Activated CD4-positive, alpha-beta memory T cell treated with anti-CD3 and anti-CD28 coated beads, Interleukin-2, amount 10 ng/mL, durations not matched to agents 7 days and 5 days (primary cell): ENCODE measurements around the gene RAB4B. TPM values are rescaled to one million over a fixed set of nuclear protein-coding genes. Genes with fewer than 3 reads are reported as not detected.
A peak's percentile ranks its signal among the peaks of the same experiment; 100 is the strongest.
"Not testable (repeated sequence)": the region's sequence is repeated elsewhere in the genome, so short reads cannot be mapped to it uniquely, and the experiment has no call there.

Experiments
- CTCF ChIA-PET: fragments of 350-600 bp; sonication (Branson Sonifier 250); formaldehyde crosslinking; loops from one replicate; lab custom pipeline; 2021; ENCODE audit warnings: antibody characterized with exemption, inconsistent platforms; lab: Charles Lee
- POLR2A ChIA-PET: fragments of 350-600 bp; sonication (Branson Sonifier 250); formaldehyde crosslinking; loops from one replicate; lab custom pipeline; 2021; ENCODE audit warnings: antibody characterized with exemption; lab: Charles Lee
- DNase-seq: peaks from one replicate; pipeline ENCODE4 v3.0.0-alpha.2; 2020
- H3K27ac Mint-ChIP-seq: one replicate; pipeline ENCODE4 v1.8.0; 2021; ENCODE audit warnings: mild to moderate bottlenecking, mixed read lengths
- H3K27me3 Mint-ChIP-seq: one replicate; pipeline ENCODE4 v1.8.0; 2021; ENCODE audit warnings: mixed read lengths
- H3K36me3 Mint-ChIP-seq: one replicate; pipeline ENCODE4 v1.8.0; 2021; ENCODE audit warnings: low read depth, mixed read lengths
- H3K4me1 Mint-ChIP-seq: one replicate; pipeline ENCODE4 v1.8.0; 2021; ENCODE audit warnings: mixed read lengths
- H3K4me3 Mint-ChIP-seq: one replicate; pipeline ENCODE4 v1.8.0; 2021; ENCODE audit warnings: mild to moderate bottlenecking, mixed read lengths
- H3K9me3 Mint-ChIP-seq: one replicate; pipeline ENCODE4 v1.8.0; 2021; ENCODE audit warnings: mixed read lengths
- total RNA-seq, 2 experiments: library from RNA; stranded (reverse); gene quantifications; one replicate each; pipeline ENCODE4 v1.2.3, GENCODE V29; 2021

The RAB4B gene
- total RNA-seq, 2 experiments from 2014 or later: 65.7 to 68.3 TPM

DNA sequence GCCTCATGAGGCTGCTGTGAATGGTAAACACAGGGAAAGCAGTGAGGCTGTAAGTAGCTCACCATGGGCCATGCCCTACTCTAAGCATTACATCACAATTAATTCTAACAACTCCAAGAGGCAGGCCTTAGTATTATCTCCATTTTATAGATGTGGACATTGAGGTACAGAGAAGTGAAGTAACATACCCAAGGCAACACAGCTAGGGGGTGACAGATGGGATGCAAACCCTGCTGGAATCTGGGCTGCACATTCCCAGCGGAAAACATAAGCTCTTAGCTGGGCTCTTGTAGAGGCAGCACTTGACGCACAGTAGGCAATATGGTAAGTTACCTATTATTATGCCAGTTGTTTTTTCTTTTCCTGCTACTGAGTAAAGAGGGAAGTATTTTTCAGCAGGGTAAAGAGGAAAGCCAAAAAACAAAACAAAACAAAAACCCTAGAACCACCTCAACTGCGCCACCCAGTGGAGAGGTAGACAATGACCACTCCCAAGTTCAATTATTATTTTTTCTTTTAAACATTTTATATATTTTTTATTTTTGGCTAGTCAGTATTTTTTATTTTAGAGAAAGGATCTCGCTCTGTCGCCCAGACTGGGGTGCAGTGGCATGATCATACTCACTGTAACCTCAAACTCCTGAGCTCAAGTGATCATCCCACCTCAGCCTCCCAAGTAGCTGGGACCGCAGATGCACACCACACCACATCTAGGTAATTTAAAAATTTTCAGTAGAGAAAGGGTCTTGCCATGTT lies 41.6 kb downstream of the RAB4B start:
- DNase-seq: peak; percentile 67
- H3K4me3 Mint-ChIP-seq, H3K36me3 Mint-ChIP-seq, H3K9me3 Mint-ChIP-seq, H3K27me3 Mint-ChIP-seq: not testable (repeated sequence)
- POLR2A ChIA-PET: interaction anchor here (0.9 to 2.9 kb wide), 5 partner anchors 12 to 157 kb away, joined by 3 to 15 read pairs (median 3); partner anchors contain the start of genes EGLN2 and RAB4B
- Mint-ChIP-seq H3K4me1 (peaks cover 28% of the 10 kb centered on the region), H3K27ac (peak overlapping the region; percentile 37)
- CTCF ChIA-PET: interaction anchor here (0.8 to 3.1 kb wide), 15 partner anchors 14 to 934 kb away, joined by 3 to 56 read pairs (median 4); partner anchors contain the start of genes ACTMAP, EGLN2 and SNRPA

DNA sequence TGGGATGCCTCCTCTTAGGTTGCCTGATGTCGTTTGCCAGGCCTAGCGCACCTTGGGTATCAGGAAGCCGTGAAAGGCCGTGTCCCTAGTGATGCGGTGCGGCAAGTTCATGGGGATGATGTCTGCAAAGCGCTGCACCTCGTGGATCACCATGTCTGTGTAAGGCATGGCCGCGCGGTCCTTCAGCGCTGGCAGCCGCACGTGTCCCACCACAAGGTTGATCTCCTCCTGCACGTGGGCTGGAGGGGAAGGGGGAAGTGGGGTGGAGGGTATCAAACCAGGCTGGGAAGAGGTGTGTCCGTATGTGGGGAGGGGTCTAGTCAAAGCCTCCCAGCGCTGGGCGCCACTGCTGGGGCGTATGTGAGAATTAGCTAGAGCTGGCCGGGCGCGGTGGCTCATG lies 44.1 kb downstream of the RAB4B start:
- ChIA-PET CTCF (no interaction called here), POLR2A (no interaction called here)
- H3K36me3 Mint-ChIP-seq: peaks cover 7% of the 10 kb centered on the region
- peak; percentile 12 for DNase-seq
- H3K4me1 Mint-ChIP-seq: peaks cover 43% of the 10 kb centered on the region
- H3K27ac Mint-ChIP-seq: no peak overlapping the region
- peaks cover 7% of the 10 kb centered on the region for H3K9me3 Mint-ChIP-seq
- no peak overlapping the region for H3K4me3 Mint-ChIP-seq
- no peaks in the 10 kb centered on the region for H3K27me3 Mint-ChIP-seq

DNA sequence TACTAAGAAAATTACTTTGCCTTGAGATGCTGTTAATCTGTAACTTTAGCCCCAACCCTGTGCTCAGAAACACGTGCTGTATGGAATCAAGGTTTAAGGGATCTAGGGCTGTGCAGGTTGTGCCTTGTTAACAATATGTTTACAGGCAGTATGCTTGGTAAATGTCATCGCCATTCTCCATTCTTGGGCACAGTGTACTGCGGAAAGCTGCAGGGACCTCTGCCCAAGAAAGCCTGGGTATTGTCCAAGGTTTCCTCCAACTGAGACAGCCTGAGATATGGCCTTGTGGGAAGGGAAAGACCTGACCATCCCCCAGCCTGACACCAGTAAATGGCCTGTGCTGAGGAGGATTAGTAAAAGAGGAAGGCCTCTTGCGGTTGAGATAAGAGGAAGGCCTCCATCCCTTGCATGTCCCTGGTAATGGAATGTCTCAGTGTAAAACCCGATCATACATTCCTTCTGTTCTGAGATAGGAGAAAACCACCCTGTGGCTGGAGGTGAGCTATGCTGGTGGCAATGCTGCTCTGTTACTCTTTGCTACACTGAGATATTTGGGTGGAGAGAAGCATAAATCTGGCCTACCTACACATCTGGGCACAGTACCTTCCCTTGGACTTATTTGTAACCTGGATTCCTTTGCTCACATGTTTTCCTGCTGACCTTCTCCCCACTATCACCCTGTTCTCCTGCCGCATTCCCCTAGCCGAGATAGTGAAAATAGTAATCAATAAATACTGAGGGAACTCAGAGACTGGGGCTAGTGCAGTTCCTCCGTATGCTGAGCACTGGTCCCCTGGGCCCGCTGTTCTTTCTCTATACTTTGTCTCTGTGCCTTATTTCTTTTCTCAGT lies 44.9 kb downstream of the RAB4B start:
- peaks cover 43% of the 10 kb centered on the region for H3K4me1 Mint-ChIP-seq
- H3K9me3 Mint-ChIP-seq, H3K36me3 Mint-ChIP-seq, POLR2A ChIA-PET, H3K27me3 Mint-ChIP-seq, H3K4me3 Mint-ChIP-seq, H3K27ac Mint-ChIP-seq, CTCF ChIA-PET: not testable (repeated sequence)
- peak; percentile 6 for DNase-seq

DNA sequence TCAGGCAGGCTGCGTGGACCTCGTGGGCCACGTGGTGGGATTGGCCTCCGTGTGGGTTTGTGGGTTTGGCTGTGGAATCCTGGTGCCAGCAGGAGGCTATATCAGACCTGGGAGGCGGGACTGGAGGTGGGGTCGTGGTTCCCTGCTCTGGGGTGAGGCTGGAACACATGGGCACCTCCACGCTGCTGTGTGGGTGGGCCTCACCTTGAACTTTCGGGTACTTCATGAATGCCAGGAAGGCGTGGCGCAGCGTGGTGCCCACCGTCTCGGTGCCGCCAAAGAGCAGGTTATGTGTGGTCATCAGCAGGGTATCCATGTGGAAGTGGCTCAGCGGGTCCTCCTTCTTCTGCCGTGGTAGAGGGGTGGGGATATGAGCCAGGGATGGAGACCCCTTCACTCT lies 46.9 kb downstream of the RAB4B start:
- H3K36me3 Mint-ChIP-seq: peaks cover 13% of the 10 kb centered on the region
- POLR2A ChIA-PET, H3K4me3 Mint-ChIP-seq, H3K9me3 Mint-ChIP-seq, CTCF ChIA-PET, H3K27ac Mint-ChIP-seq, H3K27me3 Mint-ChIP-seq: not testable (repeated sequence)
- peak; percentile 12 for DNase-seq
- H3K4me1 Mint-ChIP-seq: peaks cover 27% of the 10 kb centered on the region

DNA sequence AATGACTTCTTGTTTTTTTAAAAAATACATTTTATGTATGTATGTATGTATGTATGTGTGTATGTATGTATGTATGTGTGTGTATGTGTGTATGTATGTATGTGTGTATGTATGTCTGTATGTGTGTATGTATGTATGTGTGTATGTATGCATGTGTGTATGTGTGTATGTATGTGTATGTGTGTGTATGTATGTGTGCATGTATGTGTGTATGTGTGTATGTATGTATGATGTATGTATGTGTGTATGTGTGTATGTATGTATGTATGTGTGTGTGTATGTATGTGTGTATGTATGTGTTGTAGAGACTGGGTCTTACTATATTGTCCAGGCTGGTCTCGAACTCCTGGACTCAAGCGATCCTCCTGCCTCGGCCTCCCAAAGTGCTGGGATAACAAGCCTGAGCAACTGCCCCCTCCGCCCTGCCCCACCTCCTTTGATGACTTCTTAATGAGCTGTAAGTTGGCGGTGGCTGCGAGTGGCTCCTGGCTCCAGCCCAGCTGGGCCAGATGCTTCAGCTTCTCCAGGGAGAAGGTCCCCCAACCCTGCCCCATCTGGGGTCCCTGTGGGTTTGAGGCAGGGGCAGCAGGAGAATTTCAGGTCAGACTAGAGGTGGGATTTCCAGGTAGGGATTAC lies 47.5 kb downstream of the RAB4B start:
- H3K27me3 Mint-ChIP-seq, DNase-seq, CTCF ChIA-PET, H3K27ac Mint-ChIP-seq, H3K9me3 Mint-ChIP-seq, H3K4me3 Mint-ChIP-seq, POLR2A ChIA-PET: not testable (repeated sequence)
- peaks cover 13% of the 10 kb centered on the region for H3K36me3 Mint-ChIP-seq
- H3K4me1 Mint-ChIP-seq: peaks cover 27% of the 10 kb centered on the region

DNA sequence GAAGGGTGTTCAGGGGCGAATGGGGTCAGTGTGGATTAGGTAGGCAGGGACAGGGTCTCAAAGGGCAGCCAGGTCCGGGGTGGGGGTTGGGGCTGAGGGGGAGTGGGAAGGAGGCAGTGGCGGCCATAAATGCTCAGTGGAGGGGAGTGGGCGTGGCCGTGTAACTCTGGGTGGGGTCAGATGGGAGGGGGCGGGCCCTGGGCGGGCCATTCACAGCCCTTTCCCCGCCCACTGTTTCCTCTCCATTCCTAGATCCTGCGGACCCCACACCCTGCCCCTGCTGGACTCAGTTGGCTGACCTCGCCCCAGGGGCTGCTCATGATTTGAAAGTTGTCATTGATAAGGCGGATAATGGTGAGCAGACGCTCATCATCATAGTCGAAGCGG lies 48.3 kb downstream of the RAB4B start:
- POLR2A ChIA-PET, DNase-seq, H3K4me3 Mint-ChIP-seq, H3K9me3 Mint-ChIP-seq, H3K27me3 Mint-ChIP-seq, CTCF ChIA-PET: not testable (repeated sequence)
- Mint-ChIP-seq H3K36me3 (peaks cover 13% of the 10 kb centered on the region), H3K27ac (peak overlapping the region; percentile 66), H3K4me1 (peaks cover 27% of the 10 kb centered on the region)

DNA sequence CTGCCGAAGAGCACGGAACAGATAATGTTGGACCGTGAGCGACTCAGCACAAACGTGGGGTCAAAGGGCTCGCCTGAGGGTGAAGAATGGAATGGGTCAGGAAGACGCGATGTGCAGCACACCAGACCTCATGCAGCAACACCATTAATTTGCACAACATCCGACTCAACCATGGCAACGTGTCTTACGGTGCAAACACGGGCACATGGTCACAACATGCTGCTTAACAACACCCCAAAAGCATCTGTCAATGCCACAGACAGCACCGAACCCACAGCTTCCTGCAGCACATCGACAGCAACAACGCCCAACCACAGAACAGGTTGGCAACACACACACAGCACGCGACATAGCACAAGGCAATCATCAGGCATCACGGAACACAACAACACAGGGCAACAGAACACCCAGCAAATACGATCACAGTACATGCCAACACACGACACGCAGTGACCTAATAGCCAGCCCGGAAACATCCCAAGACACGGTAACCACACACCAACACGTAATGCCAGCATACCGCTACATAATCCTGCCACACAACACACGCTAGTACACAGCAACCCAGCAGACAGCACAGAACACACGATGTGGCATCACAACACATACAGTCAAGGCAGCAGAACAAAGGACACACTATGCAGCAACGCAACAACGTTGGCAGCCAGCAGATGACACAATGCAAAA lies 48.8 kb downstream of the RAB4B start:
- POLR2A ChIA-PET, H3K9me3 Mint-ChIP-seq, H3K27me3 Mint-ChIP-seq, H3K4me3 Mint-ChIP-seq: not testable (repeated sequence)
- Mint-ChIP-seq H3K27ac (peak overlapping the region; percentile 66), H3K4me1 (peaks cover 27% of the 10 kb centered on the region), H3K36me3 (peaks cover 13% of the 10 kb centered on the region)
- peak; percentile 75 for DNase-seq
- CTCF ChIA-PET: interaction anchor here (1.6 to 1.7 kb wide), 2 partner anchors 164 to 192 kb away, joined by 4 to 5 read pairs; no protein-coding TSS in a partner anchor

DNA sequence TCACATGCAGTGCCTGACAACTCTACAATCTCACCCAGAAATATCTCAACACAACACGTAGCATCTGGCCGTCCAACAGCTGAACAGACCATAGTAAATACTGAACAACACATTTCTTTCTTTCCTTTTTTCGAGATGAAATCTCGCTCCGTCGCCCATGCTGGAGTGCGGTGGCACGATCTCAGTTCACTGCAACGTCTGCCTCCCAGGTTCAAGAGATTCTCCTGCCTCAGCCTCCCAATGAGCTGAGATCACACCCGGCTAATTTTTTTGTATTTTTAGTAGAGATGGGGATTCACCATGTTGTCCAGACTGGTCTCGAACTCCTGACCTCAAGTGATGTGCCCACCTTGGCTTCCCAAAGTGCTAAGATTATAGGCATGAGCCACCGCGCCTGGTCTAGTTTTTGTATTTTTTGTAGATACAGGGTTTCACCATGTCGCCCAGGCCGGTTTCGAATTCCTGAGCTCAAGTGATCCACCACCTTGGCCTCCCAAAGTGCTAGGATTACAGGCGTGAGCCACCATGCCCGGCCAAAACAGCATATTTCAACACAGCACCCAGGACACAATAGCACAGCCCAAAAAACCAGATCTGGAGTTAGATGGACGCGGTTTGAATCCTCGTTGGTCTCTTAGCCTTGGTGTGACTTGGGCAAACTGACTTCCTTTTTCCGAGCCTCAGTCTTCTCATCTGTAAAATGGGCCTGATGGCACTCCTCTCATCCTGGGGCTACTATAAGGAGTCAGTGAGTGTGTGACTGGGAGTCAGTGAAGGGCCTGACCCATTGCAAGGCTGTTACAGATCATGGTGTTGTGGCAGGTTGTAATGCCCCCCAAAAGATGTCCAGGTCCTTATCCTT lies 49.6 kb downstream of the RAB4B start:
- peaks cover 13% of the 10 kb centered on the region for H3K36me3 Mint-ChIP-seq
- ChIA-PET CTCF (interaction anchor here (1.6 to 1.7 kb wide), 2 partner anchors 165 to 193 kb away, joined by 4 to 5 read pairs; no protein-coding TSS in a partner anchor), POLR2A (no interaction called here)
- H3K4me3 Mint-ChIP-seq: no peak overlapping the region
- peaks cover 29% of the 10 kb centered on the region for H3K4me1 Mint-ChIP-seq
- H3K27ac Mint-ChIP-seq: peak overlapping the region; percentile 66
- peaks cover 7% of the 10 kb centered on the region for H3K9me3 Mint-ChIP-seq
- no peaks in the 10 kb centered on the region for H3K27me3 Mint-ChIP-seq
- peak; percentile 15 for DNase-seq

DNA sequence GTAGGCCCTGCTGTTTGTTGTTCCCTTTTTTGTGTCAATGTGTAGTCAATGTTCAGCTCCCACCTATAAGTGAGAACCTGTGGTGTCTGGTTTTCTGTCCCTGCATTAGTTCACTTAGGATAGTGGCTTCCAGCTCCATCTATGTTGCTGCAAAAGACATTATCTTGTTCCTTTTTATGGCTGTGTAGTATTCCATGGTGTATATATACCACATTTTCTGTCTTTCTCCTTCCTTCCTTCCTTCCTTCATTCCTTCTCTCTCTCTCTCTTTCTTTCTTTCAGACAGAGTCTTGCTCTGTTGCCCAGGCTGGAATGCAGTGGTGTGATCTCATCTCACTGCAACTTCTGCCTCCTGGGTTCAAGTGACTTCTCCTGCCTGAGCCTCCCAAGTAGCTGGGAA lies 51.2 kb downstream of the RAB4B start:
- H3K27ac Mint-ChIP-seq: peak overlapping the region; percentile 16
- H3K27me3 Mint-ChIP-seq: no peaks in the 10 kb centered on the region
- POLR2A ChIA-PET: no interaction called here
- H3K4me1 Mint-ChIP-seq: peaks cover 27% of the 10 kb centered on the region
- H3K4me3 Mint-ChIP-seq: no peak overlapping the region
- CTCF ChIA-PET: no interaction called here
- peaks cover 13% of the 10 kb centered on the region for H3K36me3 Mint-ChIP-seq
- DNase-seq: peak; percentile 0
- H3K9me3 Mint-ChIP-seq: peaks cover 7% of the 10 kb centered on the region

DNA sequence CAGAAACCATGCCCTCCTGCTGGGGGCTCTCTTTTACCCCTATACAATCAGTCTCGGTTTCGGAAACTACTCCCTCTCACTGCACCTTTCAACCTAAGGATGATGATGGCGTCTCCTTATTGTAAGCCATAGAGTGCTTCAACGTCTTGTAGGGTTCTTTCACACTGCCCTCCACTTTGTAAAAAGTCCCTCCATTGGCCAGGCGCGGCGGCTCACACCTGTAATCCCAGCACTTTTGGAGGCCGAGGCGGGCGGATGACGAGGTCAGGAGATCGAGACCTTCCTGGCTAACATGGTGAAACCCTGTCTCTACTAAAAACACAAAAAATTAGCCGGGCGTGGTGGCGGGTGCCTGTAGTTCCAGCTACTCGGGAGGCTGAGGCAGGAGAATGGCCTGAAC lies 52.7 kb downstream of the RAB4B start:
- peaks cover 13% of the 10 kb centered on the region for H3K36me3 Mint-ChIP-seq
- H3K9me3 Mint-ChIP-seq, H3K27me3 Mint-ChIP-seq, H3K27ac Mint-ChIP-seq, CTCF ChIA-PET, H3K4me3 Mint-ChIP-seq, POLR2A ChIA-PET, DNase-seq: not testable (repeated sequence)
- peaks cover 21% of the 10 kb centered on the region for H3K4me1 Mint-ChIP-seq

DNA sequence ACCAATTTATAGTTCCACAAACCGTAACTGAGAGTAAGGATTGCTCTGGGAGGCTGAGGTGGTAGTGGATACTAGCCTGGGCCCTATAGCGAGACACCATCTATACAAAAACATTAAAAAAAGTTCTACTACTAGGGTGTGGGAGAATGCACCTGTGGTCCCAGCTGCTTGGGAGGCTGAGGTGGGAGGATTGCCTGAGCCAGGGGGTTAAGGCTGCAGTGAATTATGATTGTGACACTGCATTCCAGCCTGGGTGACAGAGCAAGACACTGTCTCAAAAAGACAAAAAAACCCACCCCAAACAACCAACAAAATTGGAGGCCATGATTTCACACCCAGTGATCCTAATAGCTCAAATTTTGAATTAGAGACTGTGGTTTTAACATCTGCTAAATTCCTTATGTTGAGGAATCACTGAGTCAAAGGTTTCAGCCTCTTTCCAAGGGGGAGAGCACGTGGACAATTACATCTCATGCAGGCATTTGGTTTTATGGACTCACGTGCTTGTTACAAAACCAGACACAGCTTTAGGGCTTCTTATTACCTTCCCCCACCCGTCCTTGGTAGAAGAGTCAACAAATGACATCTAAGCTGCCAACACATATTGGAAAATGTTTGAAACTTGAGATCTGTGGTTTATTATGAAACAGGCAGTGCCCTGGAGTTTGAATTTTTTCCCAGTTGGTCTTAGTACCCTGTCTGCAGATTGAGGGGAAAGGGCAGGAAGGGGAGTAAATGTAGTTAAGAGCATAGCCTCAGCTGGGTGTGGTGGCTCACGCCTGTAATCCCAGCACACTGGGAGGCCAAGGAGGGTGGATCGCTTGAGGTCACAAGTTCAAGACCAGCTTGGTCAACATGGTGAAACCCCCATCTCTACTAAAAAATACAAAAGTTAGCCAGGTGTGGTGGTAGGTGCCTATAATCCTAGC lies 53.7 kb downstream of the RAB4B start:
- Mint-ChIP-seq H3K36me3 (peaks cover 10% of the 10 kb centered on the region), H3K27me3 (peaks cover 4% of the 10 kb centered on the region), H3K27ac (no peak overlapping the region), H3K9me3 (peaks cover 5% of the 10 kb centered on the region), H3K4me3 (no peak overlapping the region), H3K4me1 (peaks cover 15% of the 10 kb centered on the region)
- CTCF ChIA-PET: interaction anchor here (0.6 to 0.9 kb wide), 3 partner anchors 11 to 197 kb away, joined by 3 to 5 read pairs (median 3); no protein-coding TSS in a partner anchor
- DNase-seq: no peak
- POLR2A ChIA-PET: no interaction called here
